Measurements from ENCODE around the gene OR4K15. TPM values are rescaled to one million over a fixed set of nuclear protein-coding genes. Genes with fewer than 3 reads are reported as not detected.

OR4K15 gene
- total RNA-seq, 2 donors from 2014 or later, result not detected

DNA sequence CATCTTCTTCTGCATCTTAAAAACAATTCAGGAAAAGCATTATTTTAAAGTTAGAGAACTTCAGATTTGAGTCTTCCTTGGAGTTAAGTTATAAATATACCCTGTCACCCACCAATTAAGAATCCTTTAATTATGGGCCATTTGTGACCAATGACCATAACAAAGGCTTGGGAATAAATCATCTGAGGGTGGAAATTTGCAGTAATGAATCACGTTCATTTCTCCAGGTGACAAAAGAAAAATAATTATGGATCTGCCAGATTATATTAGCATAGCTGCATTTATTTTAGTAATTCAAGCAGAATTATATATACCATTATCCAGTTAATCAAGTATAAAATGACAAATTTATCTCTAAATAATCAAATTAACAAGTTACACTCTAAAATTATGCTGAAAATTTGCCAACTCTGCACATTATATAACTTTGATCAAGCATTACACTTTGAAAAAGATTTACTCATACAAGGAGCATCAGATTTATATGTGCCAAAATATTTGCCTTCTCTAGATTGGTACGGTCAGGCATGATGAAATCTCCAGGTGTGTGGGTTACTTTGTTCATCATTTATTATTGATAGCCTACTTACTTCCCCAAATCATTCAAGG, 44.0 kb downstream of the OR4K15 start, which contains the start of gene OR4K14:
Gene OR4K14, minus strand, starts transcription at position 51 of the 609 bp plus-strand sequence. CDS start 4,114 bp downstream, outside the sequence.
- Histone ChIP-seq H3K36me3 (no peaks in the 10 kb centered on the region), H3K4me3 (no peak within 1 kb of the TSS), H3K4me1 (replicated peaks) (no peaks in the 10 kb centered on the region), H3K27me3 (replicated peaks; ENCODE audit: insufficient read depth) (no peaks in the 10 kb centered on the region), H3K9me3 (no peaks in the 10 kb centered on the region), H3K27ac (no peak within 1 kb of the TSS)
- WGBS, result 65% methylated on average over 2 of the region's 2 CpGs
- intact Hi-C loops (cut with DNase I), result no loop called here
- DNase-seq (ENCODE audit: low spot score), result no peak
- TF ChIP-seq, protein P1, sequence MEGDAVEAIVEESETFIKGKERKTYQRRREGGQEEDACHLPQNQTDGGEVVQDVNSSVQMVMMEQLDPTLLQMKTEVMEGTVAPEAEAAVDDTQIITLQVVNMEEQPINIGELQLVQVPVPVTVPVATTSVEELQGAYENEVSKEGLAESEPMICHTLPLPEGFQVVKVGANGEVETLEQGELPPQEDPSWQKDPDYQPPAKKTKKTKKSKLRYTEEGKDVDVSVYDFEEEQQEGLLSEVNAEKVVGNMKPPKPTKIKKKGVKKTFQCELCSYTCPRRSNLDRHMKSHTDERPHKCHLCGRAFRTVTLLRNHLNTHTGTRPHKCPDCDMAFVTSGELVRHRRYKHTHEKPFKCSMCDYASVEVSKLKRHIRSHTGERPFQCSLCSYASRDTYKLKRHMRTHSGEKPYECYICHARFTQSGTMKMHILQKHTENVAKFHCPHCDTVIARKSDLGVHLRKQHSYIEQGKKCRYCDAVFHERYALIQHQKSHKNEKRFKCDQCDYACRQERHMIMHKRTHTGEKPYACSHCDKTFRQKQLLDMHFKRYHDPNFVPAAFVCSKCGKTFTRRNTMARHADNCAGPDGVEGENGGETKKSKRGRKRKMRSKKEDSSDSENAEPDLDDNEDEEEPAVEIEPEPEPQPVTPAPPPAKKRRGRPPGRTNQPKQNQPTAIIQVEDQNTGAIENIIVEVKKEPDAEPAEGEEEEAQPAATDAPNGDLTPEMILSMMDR (IDR thresholded peaks at IDR 0.05), result no peak
- TF ChIP-seq POLR2AphosphoS5 (IDR thresholded peaks at IDR 0.05) (no peak), POLR2A (IDR thresholded peaks at IDR 0.05) (no peak)

Other genes starting within 250 kb of the OR4K15 start
- 1 to 10 TPM in 1 of 2 donors, not detected in 1; 3.1 TPM for gene OR4Q3, start 232.0 kb upstream of the OR4K15 start, total RNA-seq
- not detected for gene OR4M1, start 202.1 kb upstream of the OR4K15 start, total RNA-seq
- gene OR4N2, start 171.8 kb upstream of the OR4K15 start, total RNA-seq, result not detected
- gene OR4K2, start 100.4 kb upstream of the OR4K15 start, total RNA-seq, result not detected
- gene OR4K5, start 55.0 kb upstream of the OR4K15 start, total RNA-seq, result not detected
- not detected for gene OR4K1, start 44.7 kb upstream of the OR4K15 start, total RNA-seq
- gene OR4Q2, start 26.6 kb downstream of the OR4K15 start, total RNA-seq, result not detected
- gene OR4K14, start 43.7 kb downstream of the OR4K15 start, total RNA-seq, result not detected
- gene OR4K13, start 60.4 kb downstream of the OR4K15 start, total RNA-seq, result not detected
- gene OR4L1, start 84.5 kb downstream of the OR4K15 start, total RNA-seq, result not detected
- gene OR4K17, start 135.1 kb downstream of the OR4K15 start, total RNA-seq, result not detected
- gene OR4N5, start 163.2 kb downstream of the OR4K15 start, total RNA-seq, result not detected
- not detected for gene OR11G2, start 215.3 kb downstream of the OR4K15 start, total RNA-seq
- gene OR11H6, start 248.1 kb downstream of the OR4K15 start, total RNA-seq, result not detected

Data from prostate gland (tissue), 2 donors.